ENCODE measurements around the gene EFHD2. TPM values are rescaled to one million over a fixed set of nuclear protein-coding genes. Genes with fewer than 3 reads are reported as not detected.

EFHD2 gene
- total RNA-seq, 1 experiment from 2014 or later = 48.5 TPM

- no peaks in the 10 kb centered on the region for H3K36me3 Mint-ChIP-seq (ENCODE audit: insufficient read depth, unreplicated experiment)
- intact Hi-C loops (cut with micrococcal nuclease) = no loop called here
- no peak for DNase-seq (ENCODE audit: unreplicated experiment)
- H3K4me1 Mint-ChIP-seq (ENCODE audit: insufficient read depth, unreplicated experiment) = peaks cover 5% of the 10 kb centered on the region
- H3K9me3 Mint-ChIP-seq (ENCODE audit: unreplicated experiment) = no peaks in the 10 kb centered on the region
- H3K27ac Mint-ChIP-seq (ENCODE audit: low read depth, unreplicated experiment) = no peak overlapping the region
- BruUV-seq (replicated peaks) = no TSS peak
- CTCF ChIA-PET = no interaction called here
- POLR2A ChIA-PET = no interaction called here
- no peak overlapping the region for H3K4me3 Mint-ChIP-seq (ENCODE audit: unreplicated experiment)
- no peaks in the 10 kb centered on the region for H3K27me3 Mint-ChIP-seq (ENCODE audit: insufficient read depth, unreplicated experiment)
- TF ChIP-seq CTCF (IDR thresholded peaks at IDR 0.05; ENCODE audit: unreplicated experiment) = no peak
Measured at GRCh38 chr1:15453734-15454133, 44.0 kb downstream of the EFHD2 start.

DNA sequence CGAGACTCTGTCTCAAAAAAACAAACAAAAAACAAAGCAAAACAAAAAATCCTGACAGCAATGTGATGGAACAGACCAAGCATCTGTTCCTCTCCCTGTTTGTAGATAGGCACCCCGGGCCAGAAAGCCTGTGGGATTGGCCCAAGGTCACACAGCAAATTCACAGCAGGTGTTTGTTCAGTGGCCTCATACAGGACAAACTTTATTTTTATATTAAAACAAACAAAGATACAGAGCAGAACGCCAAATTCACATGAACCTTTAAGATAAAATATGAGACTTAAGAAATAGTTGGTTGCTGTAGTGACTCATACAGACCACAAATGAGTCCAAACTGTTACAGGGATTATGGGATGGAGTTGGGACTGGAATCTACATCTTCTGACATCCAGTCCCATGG is 44.6 kb downstream of the EFHD2 start:
- ChIA-PET POLR2A (no interaction called here), CTCF (no interaction called here)
- no TSS peak for BruUV-seq (replicated peaks)
- Mint-ChIP-seq H3K27ac (ENCODE audit: low read depth, unreplicated experiment) (no peak overlapping the region), H3K9me3 (ENCODE audit: unreplicated experiment) (no peaks in the 10 kb centered on the region), H3K4me3 (ENCODE audit: unreplicated experiment) (no peak overlapping the region), H3K36me3 (ENCODE audit: insufficient read depth, unreplicated experiment) (no peaks in the 10 kb centered on the region), H3K4me1 (ENCODE audit: insufficient read depth, unreplicated experiment) (peaks cover 5% of the 10 kb centered on the region), H3K27me3 (ENCODE audit: insufficient read depth, unreplicated experiment) (no peaks in the 10 kb centered on the region)
- DNase-seq (ENCODE audit: unreplicated experiment) = peak; percentile 66
- no peak for TF ChIP-seq CTCF (IDR thresholded peaks at IDR 0.05; ENCODE audit: unreplicated experiment)
- intact Hi-C loops (cut with micrococcal nuclease) = no loop called here

GRCh38 chr1:15455522-15455921 is 45.8 kb downstream of the EFHD2 start:
- no peak for TF ChIP-seq CTCF (IDR thresholded peaks at IDR 0.05; ENCODE audit: unreplicated experiment)
- intact Hi-C loops (cut with micrococcal nuclease) = no loop called here
- ChIA-PET POLR2A (no interaction called here), CTCF (no interaction called here)
- H3K36me3 Mint-ChIP-seq (ENCODE audit: insufficient read depth, unreplicated experiment) = no peaks in the 10 kb centered on the region
- H3K4me3 Mint-ChIP-seq (ENCODE audit: unreplicated experiment) = no peak overlapping the region
- no peak overlapping the region for H3K27ac Mint-ChIP-seq (ENCODE audit: low read depth, unreplicated experiment)
- BruUV-seq (replicated peaks) = no TSS peak
- no peaks in the 10 kb centered on the region for H3K9me3 Mint-ChIP-seq (ENCODE audit: unreplicated experiment)
- H3K4me1 Mint-ChIP-seq (ENCODE audit: insufficient read depth, unreplicated experiment) = peaks cover 5% of the 10 kb centered on the region
- no peaks in the 10 kb centered on the region for H3K27me3 Mint-ChIP-seq (ENCODE audit: insufficient read depth, unreplicated experiment)
- DNase-seq (ENCODE audit: unreplicated experiment) = peak; percentile 84

- intact Hi-C loops (cut with micrococcal nuclease) = no loop called here
- CTCF ChIA-PET = no interaction called here
- peaks cover 5% of the 10 kb centered on the region for H3K4me1 Mint-ChIP-seq (ENCODE audit: insufficient read depth, unreplicated experiment)
- POLR2A ChIA-PET = interaction anchor here (0.7 kb wide), 1 partner anchor 1672 kb away, joined by 3 read pairs; no protein-coding TSS in a partner anchor
- H3K9me3 Mint-ChIP-seq (ENCODE audit: unreplicated experiment) = no peaks in the 10 kb centered on the region
- no peak for DNase-seq (ENCODE audit: unreplicated experiment)
- H3K27ac Mint-ChIP-seq (ENCODE audit: low read depth, unreplicated experiment) = no peak within 1 kb of the TSS
- TF ChIP-seq CTCF (IDR thresholded peaks at IDR 0.05; ENCODE audit: unreplicated experiment) = no peak
- no peaks in the 10 kb centered on the region for H3K27me3 Mint-ChIP-seq (ENCODE audit: insufficient read depth, unreplicated experiment)
- BruUV-seq (replicated peaks) = no TSS peak
- no peaks in the 10 kb centered on the region for H3K36me3 Mint-ChIP-seq (ENCODE audit: insufficient read depth, unreplicated experiment)
- no peak within 1 kb of the TSS for H3K4me3 Mint-ChIP-seq (ENCODE audit: unreplicated experiment)
Measured at GRCh38 chr1:15456313-15456954, 46.7 kb downstream of the EFHD2 start, which contains the start of gene CELA2A. TSS of gene CELA2A (plus strand) at chr1:15456732. CDS start at chr1:15456754, 22 bp downstream.

Data from MCF 10A (cell line).